GM21360 (cell line): ENCODE measurements around the gene TRAPPC12.
"Not testable (repeated sequence)": the region's sequence is repeated elsewhere in the genome, so short reads cannot be mapped to it uniquely, and the experiment has no call there.

ENCODE experiments used
- ATAC-seq: cut with Tn5 transposase; IDR thresholded peaks from one replicate; pipeline ENCODE4 v1.9.1; 2021; ENCODE audit warnings: mild to moderate bottlenecking, moderate library complexity; ENCODE audit not compliant: unreplicated experiment

The TRAPPC12 gene

GRCh38 chr2:3451926-3452671, 72.6 kb downstream of the TRAPPC12 start:
- ATAC-seq, result no peak

GRCh38 chr2:3453190-3453999, 73.9 kb downstream of the TRAPPC12 start:
- no peak for ATAC-seq

- ATAC-seq, result not testable (repeated sequence)
These were observed 74.5 kb downstream of the TRAPPC12 start for GRCh38 chr2:3454005-3454404.

GRCh38 chr2:3454802-3455201, 75.3 kb downstream of the TRAPPC12 start:
- no peak for ATAC-seq

- ATAC-seq, result no peak
These were observed 76.6 kb downstream of the TRAPPC12 start for GRCh38 chr2:3456125-3456524.

- ATAC-seq, result no peak
These were observed 78.3 kb downstream of the TRAPPC12 start for GRCh38 chr2:3457524-3458395.

GRCh38 chr2:3458396-3459184, 79.1 kb downstream of the TRAPPC12 start:
- ATAC-seq, result no peak

GRCh38 chr2:3459185-3460015, 79.9 kb downstream of the TRAPPC12 start:
- no peak for ATAC-seq

GRCh38 chr2:3460156-3460555, 80.7 kb downstream of the TRAPPC12 start:
- ATAC-seq, result no peak

GRCh38 chr2:3460831-3461800, 81.6 kb downstream of the TRAPPC12 start:
- no peak for ATAC-seq

- ATAC-seq, result peak; percentile 62
These were observed 82.5 kb downstream of the TRAPPC12 start for GRCh38 chr2:3461801-3462492.

GRCh38 chr2:3462493-3463104, 83.1 kb downstream of the TRAPPC12 start:
- ATAC-seq, result no peak

- no peak for ATAC-seq
These were observed 83.8 kb downstream of the TRAPPC12 start for GRCh38 chr2:3463186-3463835.

- no peak for ATAC-seq
These were observed 84.5 kb downstream of the TRAPPC12 start for GRCh38 chr2:3463944-3464343.

- ATAC-seq, result no peak
These were observed 85.0 kb downstream of the TRAPPC12 start for GRCh38 chr2:3464401-3465005.

GRCh38 chr2:3465328-3465727, 85.8 kb downstream of the TRAPPC12 start:
- no peak for ATAC-seq
